ENCODE measurements around the gene FKBP14. TPM values are rescaled to one million over a fixed set of nuclear protein-coding genes. Genes with fewer than 3 reads are reported as not detected.
"Not testable (repeated sequence)": the region's sequence is repeated elsewhere in the genome, so short reads cannot be mapped to it uniquely, and the experiment has no call there.

FKBP14 gene
- total RNA-seq, 3 donors from 2014 or later: 8.9 to 13.4 (median 11.8) TPM

DNA sequence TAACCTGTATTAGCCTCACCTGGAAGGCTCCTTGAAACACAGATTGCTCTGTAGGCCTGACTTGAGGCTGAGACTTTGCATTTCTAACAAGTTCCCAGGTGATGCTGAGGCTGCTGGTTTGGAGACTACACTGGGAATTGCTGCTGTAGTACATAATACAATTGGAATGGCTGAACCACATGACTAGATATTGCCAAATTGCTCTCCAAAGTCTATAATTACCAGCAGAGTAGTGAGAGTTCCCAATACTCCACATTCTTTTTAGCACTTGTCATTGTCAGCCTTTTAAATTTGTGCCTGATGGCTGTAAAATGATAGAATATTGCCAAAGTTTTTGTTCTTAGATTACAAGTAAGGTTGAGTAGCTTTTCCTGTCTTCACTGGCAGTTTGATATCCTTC lies 41.6 kb upstream of the FKBP14 start:
- intact Hi-C loops (cut with DNase I, micrococcal nuclease): no loop called here

DNA sequence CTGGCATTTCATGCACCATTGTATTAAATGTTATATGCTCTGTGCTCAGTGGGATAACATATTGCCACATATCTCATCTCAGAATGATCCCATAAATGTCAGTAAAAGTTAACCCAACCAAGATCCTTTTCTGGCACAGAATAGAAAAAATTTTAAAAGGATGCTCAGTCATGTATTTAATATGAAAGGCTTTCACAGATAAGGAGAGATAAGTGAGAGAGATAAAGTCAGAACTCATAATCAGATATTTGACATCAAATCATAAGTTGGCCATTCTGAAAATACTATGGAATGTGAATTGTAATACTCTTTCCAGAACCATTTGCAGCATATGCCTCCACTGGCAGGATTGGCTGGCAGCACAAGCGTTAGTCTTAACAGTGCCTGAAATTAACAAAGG lies 40.2 kb upstream of the FKBP14 start:
- H3K9me3 ChIP-seq: no peaks in the 10 kb centered on the region
- TF ChIP-seq, protein P1, sequence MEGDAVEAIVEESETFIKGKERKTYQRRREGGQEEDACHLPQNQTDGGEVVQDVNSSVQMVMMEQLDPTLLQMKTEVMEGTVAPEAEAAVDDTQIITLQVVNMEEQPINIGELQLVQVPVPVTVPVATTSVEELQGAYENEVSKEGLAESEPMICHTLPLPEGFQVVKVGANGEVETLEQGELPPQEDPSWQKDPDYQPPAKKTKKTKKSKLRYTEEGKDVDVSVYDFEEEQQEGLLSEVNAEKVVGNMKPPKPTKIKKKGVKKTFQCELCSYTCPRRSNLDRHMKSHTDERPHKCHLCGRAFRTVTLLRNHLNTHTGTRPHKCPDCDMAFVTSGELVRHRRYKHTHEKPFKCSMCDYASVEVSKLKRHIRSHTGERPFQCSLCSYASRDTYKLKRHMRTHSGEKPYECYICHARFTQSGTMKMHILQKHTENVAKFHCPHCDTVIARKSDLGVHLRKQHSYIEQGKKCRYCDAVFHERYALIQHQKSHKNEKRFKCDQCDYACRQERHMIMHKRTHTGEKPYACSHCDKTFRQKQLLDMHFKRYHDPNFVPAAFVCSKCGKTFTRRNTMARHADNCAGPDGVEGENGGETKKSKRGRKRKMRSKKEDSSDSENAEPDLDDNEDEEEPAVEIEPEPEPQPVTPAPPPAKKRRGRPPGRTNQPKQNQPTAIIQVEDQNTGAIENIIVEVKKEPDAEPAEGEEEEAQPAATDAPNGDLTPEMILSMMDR (IDR thresholded peaks at IDR 0.05): no peak
- no peaks in the 10 kb centered on the region for H3K4me1 ChIP-seq (ENCODE audit: low read depth)
- DNase-seq (no peak), ATAC-seq (no peak)
- H3K4me3 ChIP-seq: no peak overlapping the region
- H3K36me3 ChIP-seq (ENCODE audit: low read depth): no peaks in the 10 kb centered on the region
- intact Hi-C loops (cut with DNase I, micrococcal nuclease): no loop called here

More for the DNA sequence above, 41.6 kb upstream of the FKBP14 start:
- H3K4me3 ChIP-seq: no peak overlapping the region
- H3K9me3 ChIP-seq: no peaks in the 10 kb centered on the region
- DNase-seq (no peak), ATAC-seq (peak; percentile 23)
- H3K36me3 ChIP-seq (ENCODE audit: low read depth): no peaks in the 10 kb centered on the region
- H3K4me1 ChIP-seq (ENCODE audit: low read depth): no peaks in the 10 kb centered on the region
- TF ChIP-seq, protein P1 (IDR thresholded peaks at IDR 0.05): no peak

DNA sequence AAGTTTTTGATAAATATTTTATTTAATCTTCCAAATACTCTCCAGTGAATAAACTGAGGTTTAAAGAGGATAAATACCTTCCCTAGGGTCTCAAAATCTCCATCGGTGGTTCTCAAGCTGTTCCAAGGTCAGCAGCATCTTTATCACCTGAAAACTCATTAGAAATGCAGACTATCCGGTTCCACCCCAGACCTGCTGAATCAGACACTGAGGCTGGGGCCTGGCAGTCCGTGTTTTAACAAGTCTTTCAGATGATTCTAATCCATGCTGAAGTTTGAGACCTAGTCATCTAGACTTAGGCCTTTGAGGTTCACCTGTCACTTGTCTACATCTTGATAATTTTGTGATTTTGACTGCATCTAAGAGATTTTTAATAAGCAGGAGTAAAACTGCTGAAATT lies 39.2 kb upstream of the FKBP14 start:
- no peaks in the 10 kb centered on the region for H3K36me3 ChIP-seq (ENCODE audit: low read depth)
- intact Hi-C loops (cut with DNase I, micrococcal nuclease): no loop called here
- no peak for ATAC-seq
- TF ChIP-seq, protein P1 (IDR thresholded peaks at IDR 0.05): no peak
- no peak overlapping the region for H3K4me3 ChIP-seq
- no peaks in the 10 kb centered on the region for H3K9me3 ChIP-seq
- no peaks in the 10 kb centered on the region for H3K4me1 ChIP-seq (ENCODE audit: low read depth)
- no peak for DNase-seq

DNA sequence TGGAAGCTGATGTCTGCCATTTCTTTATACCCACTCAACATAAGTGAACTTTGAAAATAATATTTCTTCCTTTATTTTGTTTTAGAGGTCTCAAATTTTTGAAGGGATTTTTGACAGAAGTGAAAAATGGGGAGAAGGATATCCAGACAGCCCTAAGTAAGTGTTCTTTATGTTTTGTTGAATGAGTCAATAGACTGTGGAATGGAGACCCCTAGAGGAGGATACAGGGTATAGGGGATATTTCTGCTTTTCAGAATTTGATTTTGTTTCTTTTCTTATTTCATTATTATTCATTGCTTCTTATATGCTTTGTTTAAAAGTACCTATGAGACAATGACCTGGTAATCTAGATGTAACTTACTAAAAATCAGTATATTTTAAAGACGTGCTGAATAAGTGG lies 36.1 kb upstream of the FKBP14 start:
- intact Hi-C loops (cut with DNase I, micrococcal nuclease): no loop called here

DNA sequence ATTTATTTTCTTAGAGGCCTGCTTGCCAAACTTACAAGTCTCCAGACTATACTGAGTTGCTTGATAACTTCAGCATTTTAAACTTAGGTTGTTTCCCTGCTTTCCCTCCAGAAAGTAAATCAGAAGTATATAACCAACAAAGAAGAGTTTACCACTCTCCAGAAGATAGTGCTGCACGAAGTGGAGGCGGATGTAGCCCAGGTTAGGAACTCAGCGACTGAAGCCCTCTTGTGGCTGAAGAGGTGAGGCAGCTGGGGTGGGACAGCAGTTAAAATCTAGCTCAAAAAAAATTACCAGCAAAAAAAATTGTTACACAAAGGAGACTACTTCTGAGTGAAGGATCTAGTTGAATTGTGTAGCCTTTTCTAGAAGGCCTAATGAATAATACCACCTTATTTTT lies 35.3 kb upstream of the FKBP14 start:
- TF ChIP-seq, protein P1 (IDR thresholded peaks at IDR 0.05): peak; percentile 10
- intact Hi-C loops (cut with DNase I, micrococcal nuclease); H3K9me3 ChIP-seq; H3K4me1 ChIP-seq (ENCODE audit: low read depth); H3K4me3 ChIP-seq; H3K36me3 ChIP-seq (ENCODE audit: low read depth): not testable (repeated sequence)
- peak; percentile 74 for ATAC-seq
- DNase-seq: peak in 2 of 3 donors; percentile 34 to 44

More for the DNA sequence above, 36.1 kb upstream of the FKBP14 start:
- no peaks in the 10 kb centered on the region for H3K9me3 ChIP-seq
- DNase-seq: no peak
- H3K36me3 ChIP-seq (ENCODE audit: low read depth): no peaks in the 10 kb centered on the region
- TF ChIP-seq, protein P1 (IDR thresholded peaks at IDR 0.05): no peak
- peak; percentile 47 for ATAC-seq
- no peak overlapping the region for H3K4me3 ChIP-seq
- no peaks in the 10 kb centered on the region for H3K4me1 ChIP-seq (ENCODE audit: low read depth)

DNA sequence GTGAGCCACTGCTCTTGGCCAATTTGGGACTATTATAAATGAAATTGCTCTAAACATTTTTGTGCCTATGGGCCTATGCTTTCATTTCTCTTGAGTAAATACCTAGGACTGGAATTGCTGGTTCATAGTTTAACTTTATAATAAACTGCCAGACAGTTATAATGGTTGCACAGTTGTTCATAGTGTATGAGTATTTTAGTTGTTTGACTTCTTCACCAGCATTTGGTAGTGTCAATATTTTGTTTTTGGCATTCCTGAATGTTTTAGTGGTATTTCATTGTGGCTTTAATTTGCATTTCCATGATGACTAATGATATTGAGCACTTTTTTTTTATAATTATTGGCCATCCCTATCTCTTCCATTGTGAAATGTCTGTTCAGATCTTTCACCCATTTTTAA lies 31.2 kb upstream of the FKBP14 start:
- DNase-seq (no peak), ATAC-seq (no peak)
- TF ChIP-seq, protein P1 (IDR thresholded peaks at IDR 0.05): no peak
- Histone ChIP-seq H3K4me3 (no peak overlapping the region), H3K9me3 (no peaks in the 10 kb centered on the region), H3K4me1 (ENCODE audit: low read depth) (no peaks in the 10 kb centered on the region), H3K36me3 (ENCODE audit: low read depth) (no peaks in the 10 kb centered on the region)
- intact Hi-C loops (cut with DNase I, micrococcal nuclease): no loop called here

Data from mucosa of descending colon (tissue), 3 donors.